Measurements from ENCODE around the gene DNAH17. TPM values are rescaled to one million over a fixed set of nuclear protein-coding genes. Genes with fewer than 3 reads are reported as not detected.

Gene DNAH17
- total RNA-seq, 1 experiment from 2014 or later: 0.13 TPM

DNA sequence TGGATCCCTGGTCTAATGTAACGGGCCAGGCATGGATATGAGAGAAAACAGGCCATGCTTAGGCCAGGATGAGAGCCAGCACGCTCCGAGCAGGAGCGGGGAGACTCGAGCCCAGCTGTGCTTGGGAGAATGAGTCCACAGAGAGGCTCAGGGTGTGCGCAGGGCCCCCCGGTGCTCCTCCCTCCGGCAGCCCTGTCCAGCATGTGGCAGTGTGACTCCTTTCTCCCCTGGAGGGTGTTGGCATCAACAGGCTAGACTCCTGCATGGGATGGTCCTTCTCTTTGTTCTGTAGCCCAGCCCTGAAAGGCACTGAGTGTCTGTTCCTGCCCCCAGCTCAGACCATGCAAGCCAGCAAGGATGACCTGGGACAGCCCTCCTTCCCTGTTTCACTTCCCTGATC, 175.3 kb downstream of the DNAH17 start:
- no peak overlapping the region for H3K4me3 Mint-ChIP-seq
- DNase-seq: no peak
- Histone ChIP-seq H3K27ac (ENCODE audit: insufficient read length, low read depth, low read length) (no peak overlapping the region), H3K9ac (ENCODE audit: extremely low read depth, insufficient read length, low read length) (no peak overlapping the region), H3K79me2 (ENCODE audit: insufficient read depth, low read length) (peaks cover 3% of the 10 kb centered on the region; the same call in 1 of the 2 replicates), H2AFZ (ENCODE audit: low read length) (no peak overlapping the region), H4K91ac (ENCODE audit: insufficient read length, low read depth, low read length) (no peak overlapping the region), H2BK20ac (ENCODE audit: low read depth, low read length, poor library complexity, severe bottlenecking) (no peak overlapping the region), H3K23me2 (ENCODE audit: insufficient read length, low read depth, low read length, poor library complexity, severe bottlenecking) (no peaks in the 10 kb centered on the region), H2BK5ac (ENCODE audit: insufficient read length, low read length) (no peak overlapping the region), H2BK12ac (ENCODE audit: insufficient read length, low read depth, low read length) (no peak overlapping the region), H3K14ac (ENCODE audit: insufficient read depth, low read length) (no peak overlapping the region), H4K8ac (replicated peaks; ENCODE audit: insufficient read length, low read depth, low read length) (no peak overlapping the region), H2AK5ac (ENCODE audit: insufficient read length, low read length) (no peak overlapping the region), H3K27me3 (ENCODE audit: insufficient read depth, low read length) (no peaks in the 10 kb centered on the region), H3K4me1 (ENCODE audit: insufficient read depth, low read length) (no peaks in the 10 kb centered on the region), H2BK15ac (ENCODE audit: low read depth, low read length) (no peak overlapping the region), H3K4ac (ENCODE audit: low read depth, low read length) (no peak overlapping the region), H3K79me1 (ENCODE audit: insufficient read depth, low read depth, low read length, poor library complexity, severe bottlenecking) (no peaks in the 10 kb centered on the region), H3K23ac (ENCODE audit: insufficient read length, low read depth, low read length) (no peak overlapping the region), H3K9me3 (ENCODE audit: control insufficient read depth, low read depth, low read length) (no peaks in the 10 kb centered on the region), H3K56ac (ENCODE audit: insufficient read length, low read depth, low read length) (no peak overlapping the region), H3K4me2 (ENCODE audit: insufficient read depth, insufficient read length, low read length) (no peak overlapping the region), H3T11ph (ENCODE audit: low read length) (no peak overlapping the region), H2BK120ac (ENCODE audit: low read depth, low read length, poor library complexity, severe bottlenecking) (no peak overlapping the region), H3K18ac (ENCODE audit: insufficient read length, low read depth, low read length) (no peak overlapping the region), H4K20me1 (ENCODE audit: control insufficient read depth, insufficient read depth, insufficient read length) (peaks cover 5% of the 10 kb centered on the region), H4K5ac (ENCODE audit: insufficient read length, low read depth, low read length) (no peak overlapping the region)
- no peaks in the 10 kb centered on the region for H3K27me3 Mint-ChIP-seq (ENCODE audit: low read depth)
- peaks cover 0 to 6% of the 10 kb centered on the region in 2 experiments; a peak in 1 of 4 replicates for H3K4me1 Mint-ChIP-seq
- no peaks in the 10 kb centered on the region for H3K9me3 Mint-ChIP-seq
- peak overlapping the region in 1 of 3 experiments; percentile 49; a peak in 1 of 7 replicates for H3K27ac Mint-ChIP-seq
- TF ChIP-seq, protein P1, sequence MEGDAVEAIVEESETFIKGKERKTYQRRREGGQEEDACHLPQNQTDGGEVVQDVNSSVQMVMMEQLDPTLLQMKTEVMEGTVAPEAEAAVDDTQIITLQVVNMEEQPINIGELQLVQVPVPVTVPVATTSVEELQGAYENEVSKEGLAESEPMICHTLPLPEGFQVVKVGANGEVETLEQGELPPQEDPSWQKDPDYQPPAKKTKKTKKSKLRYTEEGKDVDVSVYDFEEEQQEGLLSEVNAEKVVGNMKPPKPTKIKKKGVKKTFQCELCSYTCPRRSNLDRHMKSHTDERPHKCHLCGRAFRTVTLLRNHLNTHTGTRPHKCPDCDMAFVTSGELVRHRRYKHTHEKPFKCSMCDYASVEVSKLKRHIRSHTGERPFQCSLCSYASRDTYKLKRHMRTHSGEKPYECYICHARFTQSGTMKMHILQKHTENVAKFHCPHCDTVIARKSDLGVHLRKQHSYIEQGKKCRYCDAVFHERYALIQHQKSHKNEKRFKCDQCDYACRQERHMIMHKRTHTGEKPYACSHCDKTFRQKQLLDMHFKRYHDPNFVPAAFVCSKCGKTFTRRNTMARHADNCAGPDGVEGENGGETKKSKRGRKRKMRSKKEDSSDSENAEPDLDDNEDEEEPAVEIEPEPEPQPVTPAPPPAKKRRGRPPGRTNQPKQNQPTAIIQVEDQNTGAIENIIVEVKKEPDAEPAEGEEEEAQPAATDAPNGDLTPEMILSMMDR (conservative IDR thresholded peaks at IDR 0.05): no peak
- H3K36me3 Mint-ChIP-seq (ENCODE audit: insufficient read depth in 1 of 3, low read depth in 3 of 3): peaks cover 65 to 93% (median 87%) of the 10 kb centered on the region in 3 experiments; a peak in 6 of 7 replicates
- WGBS (ENCODE audit: extremely low coverage, insufficient read length, low lambda C conversion rate): no CpG with 5 or more reads among the region's 8 CpGs

Measured in H9 (cell line).